Neural cell (in vitro differentiated cells): ENCODE results near the gene SLC36A2. TPM values are rescaled to one million over a fixed set of nuclear protein-coding genes. Genes with fewer than 3 reads are reported as not detected.

Source experiments
- H2AFZ ChIP-seq: fragments of 200-600, 300-800 bp; sonication (generic), shearing (Covaris generic); 2 replicates; pipeline ENCODE4 v1.6.0; 2014; ENCODE audit warnings: low read depth, mild to moderate bottlenecking, antibody characterized with exemption, low read length, moderate library complexity
- H3F3A ChIP-seq: fragments of 200-600 bp; shearing (Covaris generic); 2 replicates; pipeline ENCODE4 v1.6.1; 2016; ENCODE audit warnings: mild to moderate bottlenecking, moderate library complexity, mixed read lengths, antibody characterized with exemption, low read length; ENCODE audit not compliant: insufficient read depth, poor library complexity, severe bottlenecking
- H3K27ac ChIP-seq: fragments of 200-600, 300-800 bp; sonication (generic), shearing (Covaris generic); 2 replicates; pipeline ENCODE4 v1.5.1; 2014; ENCODE audit warnings: mild to moderate bottlenecking, low read length, moderate library complexity
- H3K27me3 ChIP-seq: fragments of 300-800, 200-600 bp; sonication (generic), shearing (Covaris generic); 2 replicates; pipeline ENCODE4 v1.6.0; 2014; ENCODE audit warnings: mild to moderate bottlenecking, low read depth, low read length, moderate library complexity; ENCODE audit not compliant: insufficient read depth
- H3K36me3 ChIP-seq: fragments of 300-800, 200-600 bp; sonication (generic), shearing (Covaris generic); 2 replicates; pipeline ENCODE4 v1.5.1; 2014; ENCODE audit warnings: mild to moderate bottlenecking, antibody characterized with exemption, low read length, moderate library complexity; ENCODE audit not compliant: insufficient read depth
- H3K4me2 ChIP-seq: fragments of 300-800, 200-600 bp; sonication (generic), shearing (Covaris generic); 2 replicates; pipeline ENCODE4 v1.6.0; 2014; ENCODE audit warnings: mild to moderate bottlenecking, low read length
- H3K4me3 ChIP-seq: fragments of 300-800, 200-600 bp; sonication (generic), shearing (Covaris generic); 2 replicates; pipeline ENCODE4 v1.5.1; 2014; ENCODE audit warnings: mild to moderate bottlenecking, low read length, moderate library complexity
- H3K79me2 ChIP-seq: fragments of 200-600 bp; shearing (Covaris generic); replicated peaks from 2 replicates; pipeline ENCODE4 v1.6.0; 2014; ENCODE audit warnings: mild to moderate bottlenecking, low read length, moderate library complexity; ENCODE audit not compliant: insufficient read depth
- H3K9ac ChIP-seq: fragments of 300-800, 200-600 bp; sonication (generic), shearing (Covaris generic); 2 replicates; pipeline ENCODE4 v1.6.1; 2016; ENCODE audit warnings: mild to moderate bottlenecking, low read length, mixed read lengths
- H3K9me2 ChIP-seq: fragments of 200-600 bp; shearing (Covaris generic); 2 replicates; pipeline ENCODE4 v1.6.1; 2016; ENCODE audit warnings: mild to moderate bottlenecking, low read length, mixed read lengths; ENCODE audit not compliant: insufficient read depth
- H3K9me3 ChIP-seq: fragments of 200-600, 300-800 bp; sonication (generic), shearing (Covaris generic); 2 replicates; pipeline ENCODE4 v1.6.1; 2016; ENCODE audit warnings: mild to moderate bottlenecking, mixed run types, low read length, moderate library complexity, mixed read lengths
- H4K20me1 ChIP-seq: fragments of 200-600 bp; shearing (Covaris generic); 2 replicates; pipeline ENCODE4 v1.6.1; 2016; ENCODE audit warnings: mild to moderate bottlenecking, mixed run types; ENCODE audit not compliant: insufficient read depth
- CTCF ChIP-seq: fragments of 450-650 bp; IDR thresholded peaks from 2 replicates; pipeline ENCODE4 v1.5.1; 2014; ENCODE audit warnings: antibody characterized with exemption, mild to moderate bottlenecking, moderate library complexity; ENCODE audit not compliant: poor library complexity, severe bottlenecking
- EP300 ChIP-seq: fragments of 450-650 bp; conservative IDR thresholded peaks from 2 replicates; pipeline ENCODE4 v1.6.1; 2014; ENCODE audit warnings: antibody characterized with exemption, mild to moderate bottlenecking, moderate library complexity; ENCODE audit not compliant: poor library complexity, severe bottlenecking
- EZH2 ChIP-seq: fragments of 200-600, 300-800 bp; shearing (Covaris generic), sonication (generic); IDR thresholded peaks from 2 replicates; pipeline ENCODE4 v1.6.1; 2014; ENCODE audit warnings: antibody characterized with exemption, low read length, borderline replicate concordance, mild to moderate bottlenecking; ENCODE audit not compliant: insufficient read depth, poor library complexity, severe bottlenecking
- MXI1 ChIP-seq: fragments of 450-650 bp; conservative IDR thresholded peaks from 2 replicates; pipeline ENCODE4 v1.6.1; 2014; ENCODE audit warnings: antibody characterized with exemption, mild to moderate bottlenecking; ENCODE audit not compliant: poor library complexity, severe bottlenecking
- POLR2AphosphoS5 ChIP-seq: IDR thresholded peaks from 2 replicates; pipeline ENCODE4 v1.6.1; 2012
- RAD21 ChIP-seq: fragments of 450-650 bp; conservative IDR thresholded peaks from 2 replicates; pipeline ENCODE4 v1.6.1; 2014; ENCODE audit warnings: antibody characterized with exemption, mild to moderate bottlenecking, moderate library complexity
- REST ChIP-seq: IDR thresholded peaks from 2 replicates; pipeline ENCODE4 v1.6.1; 2012; ENCODE audit warnings: borderline replicate concordance
- SMC3 ChIP-seq: fragments of 450-650 bp; conservative IDR thresholded peaks from 2 replicates; pipeline ENCODE4 v1.6.1; 2014; ENCODE audit warnings: antibody characterized with exemption, mild to moderate bottlenecking, moderate library complexity; ENCODE audit not compliant: poor library complexity
- TAF1 ChIP-seq: IDR thresholded peaks from 2 replicates; pipeline ENCODE4 v1.6.1; 2012; ENCODE audit warnings: low read depth
- polyA plus RNA-seq: library from polyadenylated mRNA; depleted of rRNA; stranded (reverse); fragments of >200 nt; gene quantifications from 2 replicates; pipeline ENCODE4 v1.2.3, GENCODE V29; 2014

The SLC36A2 gene
- polyA plus RNA-seq, 1 donor from 2014 or later, result not detected

GRCh38 chr5:151296478-151296830 is 50.9 kb downstream of the SLC36A2 start:
- no peak overlapping the region for H3K9ac ChIP-seq
- no peak overlapping the region for H3K27ac ChIP-seq
- no peaks in the 10 kb centered on the region for H4K20me1 ChIP-seq
- no peaks in the 10 kb centered on the region for H3K27me3 ChIP-seq
- no peak overlapping the region for H3K4me3 ChIP-seq
- no peaks in the 10 kb centered on the region for H3K9me3 ChIP-seq
- H3F3A ChIP-seq, result no peaks in the 10 kb centered on the region
- no peaks in the 10 kb centered on the region for H3K79me2 ChIP-seq
- no peak overlapping the region for H2AFZ ChIP-seq
- TF ChIP-seq SMC3 (no peak), REST (no peak), TAF1 (no peak), EZH2 (no peak), MXI1 (no peak), EP300 (no peak), CTCF (no peak), RAD21 (no peak), POLR2AphosphoS5 (no peak)
- H3K4me2 ChIP-seq, result no peak overlapping the region
- no peaks in the 10 kb centered on the region for H3K9me2 ChIP-seq
- no peaks in the 10 kb centered on the region for H3K36me3 ChIP-seq

- H3K9me3 ChIP-seq, result no peaks in the 10 kb centered on the region
- TF ChIP-seq REST (no peak), CTCF (no peak)
- no peaks in the 10 kb centered on the region for H3K27me3 ChIP-seq
- no peak overlapping the region for H2AFZ ChIP-seq
- H3K9ac ChIP-seq, result no peak overlapping the region
- no peaks in the 10 kb centered on the region for H3K79me2 ChIP-seq
- no peak overlapping the region for H3K4me2 ChIP-seq
- no peak overlapping the region for H3K4me3 ChIP-seq
- H3F3A ChIP-seq, result no peaks in the 10 kb centered on the region
- no peak overlapping the region for H3K27ac ChIP-seq
- H3K9me2 ChIP-seq, result no peaks in the 10 kb centered on the region
- no peaks in the 10 kb centered on the region for H4K20me1 ChIP-seq
- H3K36me3 ChIP-seq, result no peaks in the 10 kb centered on the region
Observed at GRCh38 chr5:151295791-151296477, 51.4 kb downstream of the SLC36A2 start.
